GM18519 (cell line): ENCODE data around the gene NTRK1.

ENCODE experiments used
- ATAC-seq: cut with Tn5 transposase; IDR thresholded peaks from one replicate; pipeline ENCODE4 v1.9.1; 2021; ENCODE audit warnings: mild to moderate bottlenecking, moderate library complexity; ENCODE audit not compliant: unreplicated experiment, low FRiP score

NTRK1 gene

DNA sequence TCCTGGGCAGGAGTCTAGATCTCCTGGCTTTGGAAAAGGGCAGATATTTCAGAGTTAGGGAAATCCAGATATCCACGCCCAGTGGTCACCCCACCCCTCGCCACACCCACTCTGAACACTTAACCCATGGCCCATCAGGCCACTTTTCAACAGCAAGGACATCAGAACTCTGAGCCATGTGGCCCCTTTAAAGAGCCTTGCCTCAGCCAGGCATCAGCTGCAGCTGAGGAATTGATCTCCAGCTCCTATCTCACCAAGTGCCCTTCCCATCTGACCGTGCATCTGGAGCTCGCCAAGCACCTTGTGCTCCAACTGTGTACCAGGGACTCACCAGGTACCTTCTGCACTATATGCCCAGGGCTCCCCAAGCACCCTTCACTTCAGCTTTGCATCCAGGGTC is 23.8 kb upstream of the NTRK1 start:
- ATAC-seq: no peak

DNA sequence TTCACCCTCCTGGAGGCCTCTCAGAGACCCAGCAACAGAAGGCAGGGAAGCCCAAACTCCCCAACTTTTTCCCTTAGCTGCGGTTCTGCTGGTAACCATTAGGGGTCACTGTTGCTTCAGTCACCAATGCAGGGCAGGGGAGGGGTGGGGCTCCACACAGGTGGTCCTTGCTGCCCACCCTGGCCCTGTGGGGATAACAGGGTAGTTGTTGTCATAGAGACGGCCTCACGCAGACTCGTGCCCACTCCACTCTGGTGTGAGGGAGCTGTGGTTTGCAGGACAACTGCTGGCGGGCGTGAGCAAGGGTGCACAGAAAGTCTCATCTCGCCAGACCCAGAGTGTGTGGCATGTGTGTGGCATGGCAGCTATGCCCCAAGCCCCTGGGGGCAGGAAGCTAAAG is 21.7 kb upstream of the NTRK1 start:
- ATAC-seq: no peak

DNA sequence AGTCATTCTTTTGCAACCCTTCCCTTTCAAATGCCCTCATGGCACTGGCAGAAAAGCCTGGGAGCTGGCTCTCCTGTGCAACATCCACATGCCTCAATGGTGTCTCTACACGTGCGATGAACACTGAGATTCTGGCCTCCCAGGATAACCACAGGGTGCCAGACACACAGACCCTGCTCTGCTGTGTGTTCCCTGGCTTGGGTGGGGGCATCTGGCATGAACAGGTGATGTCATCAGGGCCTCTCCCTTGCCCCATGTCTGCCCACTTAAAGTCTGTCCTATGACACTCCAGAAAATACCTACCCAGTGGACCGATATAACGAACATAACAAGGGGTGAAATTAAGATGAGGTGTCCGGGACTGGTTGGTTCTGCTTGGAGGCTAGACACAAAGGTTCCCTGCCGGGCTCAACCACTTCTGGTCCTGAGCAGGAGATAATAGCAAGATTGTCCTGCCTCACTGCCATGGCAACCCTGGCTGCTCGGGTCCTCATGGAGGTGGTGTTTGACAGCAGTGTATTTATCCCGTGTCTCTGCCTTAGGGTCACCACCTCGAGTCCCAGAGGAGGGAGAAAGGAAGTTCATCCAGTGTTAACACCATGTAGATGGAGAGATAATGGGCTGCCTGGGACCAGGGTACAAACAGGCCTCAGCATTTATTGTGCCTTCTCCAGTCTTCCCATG is 21.1 kb upstream of the NTRK1 start:
- ATAC-seq: no peak

DNA sequence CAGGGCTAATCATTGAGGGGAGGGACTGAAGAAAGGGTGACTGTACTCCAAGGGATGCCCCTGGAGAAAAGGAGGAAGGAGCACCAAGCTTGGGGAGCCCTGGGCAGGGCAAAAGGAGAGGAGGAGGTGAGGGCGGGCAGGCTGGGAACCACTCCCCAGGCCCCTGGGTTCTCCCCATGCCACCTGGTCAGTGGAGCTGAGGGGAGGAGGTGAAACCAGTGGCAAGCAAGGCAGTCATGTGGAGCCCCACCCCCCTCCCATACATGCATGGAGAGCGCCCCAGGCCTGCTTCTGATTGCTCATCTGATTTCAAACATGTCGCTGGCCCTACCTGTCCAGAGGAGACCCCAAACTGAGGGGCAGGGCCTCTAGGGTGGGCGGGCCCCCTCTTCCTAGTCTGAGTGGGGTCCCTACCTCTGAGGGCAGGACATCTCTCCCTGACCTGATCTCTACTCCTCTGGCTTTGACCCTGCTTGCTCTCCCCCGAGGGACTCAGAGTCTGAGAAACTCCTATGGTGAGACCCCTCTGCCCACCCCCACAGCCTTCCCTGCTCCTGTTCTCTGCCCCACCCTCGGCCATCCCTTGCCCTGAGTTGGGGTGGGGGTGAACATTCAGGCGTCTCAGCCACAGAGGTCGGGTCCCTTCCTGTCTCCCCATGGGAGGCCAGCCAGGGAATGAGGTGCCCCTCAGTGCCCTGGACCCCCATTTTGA is 20.3 kb upstream of the NTRK1 start:
- ATAC-seq: no peak

DNA sequence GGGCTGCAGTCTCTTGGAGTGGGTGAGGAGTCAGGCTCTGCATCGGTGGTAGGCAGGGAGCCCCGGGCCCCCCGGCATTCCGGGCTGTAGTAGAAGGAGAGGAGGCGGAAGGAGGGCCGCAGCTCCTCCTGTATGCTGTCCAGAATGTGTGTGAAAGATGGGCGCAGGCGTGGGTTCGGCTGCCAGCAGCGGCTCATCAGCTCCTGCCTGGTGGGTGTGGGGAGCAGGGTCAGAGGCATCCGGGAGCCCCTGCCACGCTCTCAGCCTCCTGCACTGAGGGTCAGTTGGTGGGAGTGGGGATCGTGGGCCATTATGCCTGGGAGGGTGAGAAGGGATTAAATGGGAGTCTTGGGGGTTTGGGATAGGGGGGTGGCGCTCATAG is 19.8 kb upstream of the NTRK1 start:
- no peak for ATAC-seq

DNA sequence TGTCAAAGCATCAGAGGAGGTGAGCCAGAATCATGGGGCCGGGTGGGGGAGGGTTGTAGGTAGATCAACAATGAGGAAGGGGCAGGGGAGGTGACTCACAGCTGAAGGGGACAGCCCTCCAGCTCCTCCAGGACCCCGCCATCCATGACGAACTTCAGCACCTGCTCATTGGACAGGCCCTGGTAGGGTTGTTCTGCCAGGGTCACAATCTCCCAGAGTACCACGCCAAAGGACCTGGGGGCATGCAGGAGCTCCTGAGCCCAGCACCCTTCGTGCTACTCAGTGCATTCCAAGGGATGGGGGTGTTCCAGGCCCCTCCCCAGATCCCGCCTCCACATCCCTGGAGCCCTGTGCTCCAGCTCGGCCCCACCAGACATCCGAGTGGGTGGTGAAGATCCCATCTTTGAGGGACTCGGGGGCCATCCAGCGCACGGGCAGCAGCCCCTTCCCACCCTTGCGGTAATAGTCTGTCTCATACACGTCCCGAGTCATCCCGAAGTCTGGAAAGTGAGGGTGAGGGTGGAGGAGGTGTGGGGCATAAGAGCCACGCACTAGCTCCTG is 19.3 kb upstream of the NTRK1 start:
- ATAC-seq: no peak

DNA sequence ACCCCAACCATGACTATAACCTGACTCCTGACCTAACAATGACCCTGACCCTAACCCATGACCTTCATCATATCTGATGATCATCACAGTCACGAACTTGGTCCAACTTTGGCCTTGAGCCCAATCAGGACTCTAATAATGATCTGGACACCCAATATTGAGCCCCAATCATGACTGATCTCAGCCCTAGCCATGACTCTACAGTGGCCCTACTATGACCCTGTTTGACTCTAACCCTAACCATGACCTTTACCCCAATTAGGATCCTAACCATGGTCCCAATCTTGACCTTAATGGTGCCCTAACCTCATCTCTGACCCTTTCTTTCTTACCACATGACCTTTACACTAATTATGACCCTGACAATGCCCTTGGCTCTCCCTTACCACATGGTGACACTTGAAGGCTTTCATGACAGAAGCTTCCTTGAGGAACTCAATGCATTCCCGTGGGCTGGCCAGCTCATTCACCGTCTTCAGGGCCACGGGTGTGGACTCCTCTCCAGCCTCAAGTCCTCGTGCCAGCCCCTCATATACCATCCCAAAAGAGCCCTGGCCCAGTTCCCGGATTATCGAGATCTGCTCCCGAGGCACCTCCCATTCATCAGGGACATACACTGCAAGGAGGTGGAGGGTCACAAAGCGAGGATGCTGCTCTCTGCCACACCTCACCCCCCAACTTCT is 17.9 kb upstream of the NTRK1 start:
- ATAC-seq: no peak

DNA sequence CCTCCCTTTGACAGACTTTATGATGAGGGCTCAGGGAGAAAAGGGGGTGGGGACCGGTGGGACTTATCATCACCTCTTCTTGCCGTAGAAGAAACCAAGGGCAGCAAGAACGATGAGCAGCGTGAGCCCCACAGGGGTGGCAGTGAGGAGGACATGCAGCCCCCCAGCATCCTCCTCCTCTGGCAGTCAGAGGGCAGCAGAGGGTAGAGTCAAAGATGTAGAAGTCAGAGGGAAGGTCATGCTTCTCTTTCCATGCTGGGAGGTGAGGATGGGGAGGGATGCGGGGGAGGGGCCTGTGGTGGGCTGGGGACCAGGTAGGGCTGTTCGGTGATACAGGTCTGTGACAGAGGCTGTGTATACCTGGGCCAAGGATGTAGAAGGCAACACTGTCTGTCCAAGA is 16.6 kb upstream of the NTRK1 start:
- no peak for ATAC-seq

DNA sequence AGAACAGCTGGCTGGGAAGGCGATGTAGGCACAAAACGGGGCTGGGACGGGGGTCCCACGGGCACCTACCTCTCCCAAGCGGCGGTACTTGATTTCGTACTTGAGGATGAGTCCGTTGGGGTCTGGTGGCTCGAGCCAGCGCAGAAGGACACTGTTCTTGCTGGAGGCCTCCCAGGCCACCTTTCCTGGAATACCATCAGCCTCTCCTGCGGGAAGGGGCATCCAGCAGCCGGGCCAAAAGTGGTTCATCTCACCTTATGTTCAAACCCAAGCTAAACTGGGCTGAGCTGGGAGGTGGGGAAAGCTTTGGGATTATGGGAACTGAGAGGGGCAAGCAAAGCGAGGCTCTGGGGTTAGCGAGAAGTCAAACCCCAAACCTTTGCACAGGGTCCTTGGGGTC is 16.0 kb upstream of the NTRK1 start:
- no peak for ATAC-seq

DNA sequence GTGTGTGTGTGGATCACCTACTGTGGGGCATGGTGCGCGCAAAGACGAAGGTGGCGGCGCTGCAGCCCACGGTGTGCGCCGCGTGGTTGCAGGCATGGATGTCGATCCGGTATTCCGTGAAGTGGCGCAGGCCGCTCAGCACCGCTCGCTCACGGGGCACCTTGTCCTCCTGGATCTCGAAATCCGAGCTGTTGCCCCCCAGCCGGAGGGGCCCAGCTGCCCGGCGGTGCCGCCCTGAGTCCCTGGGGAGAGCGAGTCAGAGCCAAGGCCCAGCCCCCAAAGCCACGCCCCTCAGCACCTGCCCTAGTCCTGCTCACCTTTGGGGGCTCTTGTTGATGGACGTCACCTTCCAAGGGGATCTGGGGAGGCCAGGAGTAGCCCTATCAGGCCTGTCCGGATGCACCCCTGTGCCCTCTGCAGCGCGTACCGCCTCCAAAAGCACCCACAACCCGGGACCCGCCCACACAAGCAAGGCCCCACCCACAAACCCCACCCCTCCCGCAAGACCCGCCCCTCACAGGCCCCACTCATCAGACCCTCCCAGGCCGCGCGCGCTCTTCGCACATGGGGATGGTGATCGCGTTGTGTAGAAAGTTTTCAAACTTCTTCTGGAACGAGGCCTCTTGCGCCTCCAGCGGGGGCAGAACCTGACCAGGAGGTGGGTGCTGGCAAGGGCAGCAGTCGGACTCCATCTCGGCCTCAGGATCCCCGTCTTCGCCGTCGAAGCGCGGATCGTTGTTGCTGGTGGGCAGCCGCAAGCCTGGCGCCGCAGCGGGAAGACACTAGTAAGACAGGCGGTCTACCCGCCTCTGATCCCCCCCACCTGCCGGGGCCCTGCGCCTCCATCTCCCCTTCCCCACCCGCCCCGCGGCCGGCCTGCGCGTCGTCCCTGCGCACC is 15.4 kb upstream of the NTRK1 start:
- ATAC-seq: no peak

DNA sequence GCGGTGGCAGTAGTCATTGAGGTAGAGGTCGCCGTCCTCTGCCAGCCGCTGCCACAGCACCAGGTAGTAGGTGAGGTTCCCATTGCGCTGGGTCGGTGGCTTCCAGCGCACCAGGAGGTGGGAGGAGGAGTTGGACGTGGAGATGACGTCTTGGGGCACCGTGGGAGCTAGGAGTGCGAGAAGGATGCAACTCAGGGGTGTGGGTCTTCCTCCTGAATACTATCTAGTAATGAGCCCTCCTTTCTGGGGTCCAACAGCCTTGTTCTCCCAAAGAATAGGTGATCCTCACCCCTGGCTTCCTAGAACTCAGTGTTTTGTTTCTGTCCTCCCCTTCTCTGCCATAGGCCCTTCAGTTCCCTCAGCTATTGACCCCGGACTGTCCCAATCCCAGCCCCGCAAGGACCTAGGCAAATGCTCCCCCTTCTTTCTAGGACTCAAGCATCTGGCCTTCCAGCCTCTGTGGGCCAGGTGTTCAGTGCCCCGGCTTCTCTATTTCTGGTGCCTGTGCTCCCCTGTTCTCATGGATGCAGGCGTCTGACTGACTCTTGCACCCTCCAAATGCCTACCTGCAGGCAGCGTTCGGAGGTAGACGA is 14.6 kb upstream of the NTRK1 start:
- no peak for ATAC-seq

DNA sequence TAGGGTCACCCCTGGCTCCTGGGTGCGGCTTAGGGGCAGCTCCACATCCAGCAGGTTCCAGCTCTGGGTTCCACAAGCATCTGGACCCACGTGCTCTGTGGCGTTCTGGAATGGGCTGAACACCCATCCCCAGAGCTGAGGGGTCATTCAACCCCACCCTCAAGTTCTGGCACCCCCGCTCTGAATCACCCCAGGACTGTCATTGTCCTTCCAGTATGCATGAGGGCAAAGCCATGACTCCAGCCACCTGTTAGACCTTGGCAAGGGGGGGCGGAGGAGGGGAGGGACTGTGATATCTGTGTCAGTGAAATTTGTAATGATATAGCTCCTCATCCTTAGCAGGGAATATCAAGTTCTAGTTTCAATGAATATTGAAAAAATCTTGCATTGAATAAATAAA is 14.0 kb upstream of the NTRK1 start:
- no peak for ATAC-seq

DNA sequence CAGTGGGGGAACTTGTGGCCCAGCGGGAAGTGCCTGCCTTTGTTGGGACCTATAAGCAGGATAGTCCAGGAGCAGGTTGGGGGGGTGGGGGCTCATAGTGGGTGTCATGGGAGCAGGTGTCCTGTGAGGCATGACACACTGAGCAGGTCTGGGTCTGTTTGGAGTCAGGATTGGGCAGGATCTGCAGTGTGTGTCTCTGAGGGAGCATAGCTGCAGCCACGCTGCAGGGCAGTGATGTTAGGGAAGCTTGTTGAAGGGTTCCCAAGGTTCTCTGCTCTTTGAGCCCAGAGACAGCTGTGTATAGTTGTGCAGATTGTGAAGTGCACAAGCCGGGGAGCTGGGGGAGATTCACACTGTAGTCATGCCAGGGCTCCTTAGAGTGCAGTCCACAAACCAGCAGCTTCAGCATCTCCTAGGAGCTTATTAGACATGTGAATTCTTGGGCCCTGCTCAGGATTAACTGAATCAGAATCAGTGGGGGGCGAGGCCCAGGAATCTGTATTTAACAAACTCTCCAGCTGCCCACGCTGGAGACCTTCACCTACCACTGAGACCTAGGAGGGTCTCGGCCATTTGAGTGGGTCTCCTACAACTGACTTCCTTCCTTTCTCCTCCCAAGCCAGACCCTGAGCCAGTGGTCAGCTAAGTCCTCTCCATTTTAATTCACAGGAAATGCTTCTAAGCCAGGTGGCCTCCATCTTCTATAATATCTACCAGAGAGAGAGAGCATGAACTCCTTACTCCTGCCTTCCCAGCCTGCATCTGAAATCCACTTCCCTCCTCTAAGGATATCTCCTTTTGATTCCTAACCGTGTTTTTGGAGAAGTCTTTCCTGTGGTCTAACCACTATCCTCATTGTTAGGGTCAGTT is 12.8 kb upstream of the NTRK1 start:
- no peak for ATAC-seq

DNA sequence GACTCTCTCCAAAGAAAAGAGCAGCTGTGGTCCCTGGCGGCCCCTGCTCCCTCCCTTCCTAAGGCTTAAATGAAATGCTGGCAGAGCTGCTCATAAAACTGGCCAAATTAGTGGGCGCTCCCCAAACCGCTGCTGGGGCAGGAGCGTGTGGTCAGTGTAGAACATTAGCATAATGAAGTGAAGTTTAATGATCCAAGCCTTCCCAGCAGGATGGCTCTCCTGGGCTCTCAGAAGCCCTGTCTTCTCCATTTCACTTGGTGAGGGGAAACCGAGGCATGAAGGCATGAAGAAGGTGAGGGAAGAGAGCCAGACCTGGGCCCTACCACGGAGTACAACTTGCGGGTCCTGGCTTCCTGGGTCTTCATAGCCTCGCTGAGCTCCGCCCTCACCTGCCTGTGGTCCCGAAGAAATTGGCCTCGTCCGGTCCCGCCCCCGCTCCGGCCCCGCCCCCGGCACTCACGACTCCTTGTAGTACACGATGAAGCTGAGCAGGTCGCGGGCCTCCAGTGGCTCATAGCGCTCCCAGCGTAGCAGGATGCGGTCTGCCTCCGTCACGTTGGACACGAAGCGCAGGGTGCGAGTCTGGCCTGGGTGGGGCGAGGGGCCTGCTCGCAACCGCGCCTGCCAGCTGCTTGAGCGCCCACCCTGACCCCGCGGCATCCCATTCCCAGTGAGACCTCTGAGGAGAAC is 12.1 kb upstream of the NTRK1 start:
- no peak for ATAC-seq

DNA sequence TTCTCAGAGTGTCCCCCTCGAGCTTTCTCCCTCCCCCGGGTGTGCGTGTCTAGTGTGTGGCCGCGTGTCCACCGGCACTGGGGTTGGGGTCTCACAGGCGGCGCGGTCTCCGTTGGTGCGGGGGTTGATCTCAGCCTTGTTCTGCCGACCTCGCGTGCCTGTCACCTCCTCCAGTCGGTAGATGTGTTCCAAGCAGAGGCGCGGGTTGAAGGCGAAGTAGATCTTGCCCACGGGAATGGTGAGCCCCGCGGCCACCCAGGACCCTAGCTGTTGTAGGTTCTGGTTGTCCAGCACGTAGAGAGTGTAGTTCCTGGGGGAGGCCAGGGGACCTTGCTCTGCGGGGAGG is 11.5 kb upstream of the NTRK1 start:
- ATAC-seq: no peak

DNA sequence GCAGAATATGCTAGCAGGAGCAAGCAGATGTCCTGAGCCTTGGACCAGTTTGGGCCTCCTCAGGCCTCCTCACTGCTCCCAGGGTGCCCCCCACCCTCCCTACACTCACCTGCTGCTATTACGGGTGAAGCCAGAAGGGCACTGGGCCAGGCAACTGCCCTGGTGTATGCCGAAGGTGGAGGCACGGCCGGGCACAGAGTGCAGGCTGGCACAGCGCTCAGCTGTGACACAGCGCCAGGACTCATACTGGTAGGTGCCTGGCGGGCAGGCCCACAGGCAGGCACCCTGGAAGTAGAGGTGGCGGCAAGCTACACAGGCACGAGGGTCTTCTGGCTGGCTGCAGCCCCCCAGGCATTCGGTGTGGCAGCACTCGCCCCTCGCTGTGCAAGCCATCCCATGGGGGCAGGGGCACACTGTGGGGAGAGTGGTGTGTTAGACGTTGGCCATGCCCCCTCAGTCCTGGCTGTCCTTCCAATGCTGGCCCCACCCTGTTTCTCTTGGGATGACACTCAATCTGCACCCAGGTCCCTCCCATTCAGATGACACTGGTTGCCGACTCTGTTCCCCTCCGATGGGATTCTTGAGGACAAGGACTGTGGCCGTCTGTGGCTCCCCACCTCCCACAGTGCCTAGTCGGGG is 8.8 kb upstream of the NTRK1 start:
- no peak for ATAC-seq

DNA sequence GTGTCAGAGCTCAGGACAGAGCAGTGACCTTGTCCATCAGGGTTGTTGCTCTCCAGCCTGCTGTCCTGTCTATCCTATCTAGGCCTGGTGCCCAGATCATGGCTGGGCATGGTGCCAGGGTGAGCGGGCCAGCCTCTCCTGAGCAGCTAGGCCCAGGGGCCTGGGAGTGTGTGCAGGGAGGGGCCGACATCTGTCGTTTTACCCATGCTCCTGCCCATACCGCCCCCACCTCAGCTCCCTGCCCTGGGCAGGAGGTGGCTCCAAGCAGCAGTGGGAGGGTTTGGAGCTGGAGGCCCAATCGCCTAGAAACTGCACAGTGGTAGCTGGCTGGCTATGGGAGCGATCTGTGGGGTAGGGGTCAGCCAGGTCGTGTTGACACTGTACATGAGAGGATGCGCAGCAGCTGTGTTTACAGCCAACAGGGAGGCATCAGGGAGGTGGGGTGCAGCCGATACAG is 8.2 kb upstream of the NTRK1 start:
- ATAC-seq: no peak

DNA sequence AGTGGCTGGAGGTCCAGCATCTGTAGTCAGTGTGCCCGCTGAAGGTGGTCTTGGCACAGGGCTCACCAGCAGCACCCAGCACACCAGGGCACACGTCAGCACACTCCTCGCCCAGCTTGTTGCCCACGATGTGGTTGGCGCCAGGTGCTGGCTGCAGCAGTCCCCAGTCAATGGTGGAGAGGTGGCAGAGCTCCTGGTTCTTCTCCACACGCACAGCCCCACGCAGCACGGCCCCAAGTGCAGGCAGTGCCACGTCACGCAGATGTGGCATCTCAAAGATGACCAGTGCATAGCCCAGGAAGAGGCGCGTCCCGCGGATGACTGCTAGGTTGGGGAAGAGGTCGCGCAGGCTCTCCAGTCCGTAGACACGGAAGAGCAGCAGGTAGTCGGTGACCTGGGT is 6.9 kb upstream of the NTRK1 start:
- no peak for ATAC-seq
